Jurkat, Clone E6-1 (cell line): Measurements from ENCODE around the gene WNT3.
A peak's percentile ranks its signal among the peaks of the same experiment; 100 is the strongest.
"Not testable (repeated sequence)": the region's sequence is repeated elsewhere in the genome, so short reads cannot be mapped to it uniquely, and the experiment has no call there.

Experiments used
- DNase-seq: peaks from one replicate; pipeline ENCODE4 v3.0.0-alpha.2; 2011; ENCODE audit warnings: low read depth, low spot score
- H3K4me3 ChIP-seq: 2 replicates; pipeline ENCODE4 v1.5.1; 2011; ENCODE audit warnings: mild to moderate bottlenecking, low read length, control low read depth, moderate library complexity

Gene WNT3

DNA sequence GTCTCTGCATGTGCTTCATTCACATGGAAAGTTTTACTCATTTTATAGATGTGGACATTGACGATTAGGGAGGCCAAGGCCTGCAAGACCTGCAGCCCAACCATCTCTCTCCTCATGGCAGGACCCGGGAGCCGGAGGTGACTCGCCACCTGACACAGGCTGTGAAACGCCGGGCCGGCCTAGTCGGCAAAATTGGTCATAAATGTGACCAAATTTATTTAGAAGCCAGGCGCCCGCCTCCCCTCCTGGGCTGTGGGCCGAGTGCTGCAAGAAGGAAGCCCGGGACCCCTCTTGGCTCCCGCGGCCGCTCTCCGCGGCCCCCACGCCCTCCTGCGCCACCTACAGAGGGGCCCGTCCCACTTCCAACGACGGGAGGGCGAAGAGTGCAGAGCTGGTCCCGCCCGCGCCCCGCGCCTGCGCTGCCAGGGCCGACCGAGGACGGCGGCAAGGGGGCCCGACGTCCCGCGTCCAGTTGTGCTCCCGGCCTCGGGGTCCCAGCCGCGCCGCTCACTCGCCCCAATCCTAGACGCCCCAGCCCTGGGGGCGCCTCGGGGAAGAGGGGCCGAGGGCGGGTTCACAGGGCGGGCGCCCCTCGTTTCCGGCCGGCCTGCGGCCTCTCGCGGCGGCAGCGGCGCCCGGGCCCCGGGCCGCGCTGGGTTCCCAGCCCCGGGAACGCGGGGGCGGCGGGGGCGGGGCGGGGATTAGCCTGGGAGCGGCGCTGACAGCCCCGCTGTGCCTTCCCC lies 47.5 kb downstream of the WNT3 start:
- peak; percentile 24 for DNase-seq
- H3K4me3 ChIP-seq = peak overlapping the region; percentile 52

DNA sequence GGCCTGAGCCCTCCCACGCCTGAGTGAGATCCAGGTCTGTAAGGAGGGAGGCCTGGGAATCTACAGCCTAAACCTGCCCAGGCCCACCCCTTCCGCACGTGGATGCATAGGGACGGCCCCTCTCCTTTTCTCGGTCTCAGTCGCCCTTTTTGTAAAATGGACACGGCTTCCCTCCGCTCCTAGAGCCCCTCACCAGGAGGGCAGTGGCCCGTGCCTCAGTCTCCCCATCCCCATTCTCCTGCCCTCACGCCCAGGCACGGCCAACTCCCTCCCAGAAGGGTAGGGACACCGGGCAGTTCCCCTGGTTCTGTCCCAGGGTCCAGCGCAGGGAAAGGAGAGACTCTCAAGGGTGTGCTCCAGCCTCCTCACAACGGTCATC lies 48.1 kb downstream of the WNT3 start:
- DNase-seq = no peak
- H3K4me3 ChIP-seq = peak overlapping the region; percentile 52

- DNase-seq = no peak
- no peak overlapping the region for H3K4me3 ChIP-seq
Observed at GRCh38 chr17:46769531-46770438, 48.7 kb downstream of the WNT3 start.

DNA sequence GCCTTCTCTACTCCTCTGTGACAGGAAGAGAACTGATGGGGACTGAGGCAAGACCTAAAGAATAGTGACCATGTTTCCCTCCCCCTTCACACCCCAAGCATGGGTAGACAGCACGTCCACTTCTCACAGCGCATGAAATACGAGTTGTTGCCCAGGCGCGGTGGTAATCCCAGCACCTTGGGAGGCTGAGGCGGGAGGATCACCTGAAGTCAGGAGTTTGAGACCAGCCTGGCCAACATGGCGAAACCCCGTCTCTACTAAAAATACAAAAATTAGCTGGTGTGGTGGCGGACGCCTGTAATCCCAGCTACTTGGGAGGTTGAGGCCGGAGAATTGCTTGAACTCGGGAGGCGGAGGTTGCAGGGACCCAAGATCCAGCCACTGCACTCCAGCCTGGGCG lies 49.6 kb downstream of the WNT3 start:
- DNase-seq = not testable (repeated sequence)

GRCh38 chr17:46768540-46768870 lies 50.0 kb downstream of the WNT3 start:
- no peak overlapping the region for H3K4me3 ChIP-seq
- no peak for DNase-seq

More for the DNA sequence above, 49.6 kb downstream of the WNT3 start:
- H3K4me3 ChIP-seq = not testable (repeated sequence)

DNA sequence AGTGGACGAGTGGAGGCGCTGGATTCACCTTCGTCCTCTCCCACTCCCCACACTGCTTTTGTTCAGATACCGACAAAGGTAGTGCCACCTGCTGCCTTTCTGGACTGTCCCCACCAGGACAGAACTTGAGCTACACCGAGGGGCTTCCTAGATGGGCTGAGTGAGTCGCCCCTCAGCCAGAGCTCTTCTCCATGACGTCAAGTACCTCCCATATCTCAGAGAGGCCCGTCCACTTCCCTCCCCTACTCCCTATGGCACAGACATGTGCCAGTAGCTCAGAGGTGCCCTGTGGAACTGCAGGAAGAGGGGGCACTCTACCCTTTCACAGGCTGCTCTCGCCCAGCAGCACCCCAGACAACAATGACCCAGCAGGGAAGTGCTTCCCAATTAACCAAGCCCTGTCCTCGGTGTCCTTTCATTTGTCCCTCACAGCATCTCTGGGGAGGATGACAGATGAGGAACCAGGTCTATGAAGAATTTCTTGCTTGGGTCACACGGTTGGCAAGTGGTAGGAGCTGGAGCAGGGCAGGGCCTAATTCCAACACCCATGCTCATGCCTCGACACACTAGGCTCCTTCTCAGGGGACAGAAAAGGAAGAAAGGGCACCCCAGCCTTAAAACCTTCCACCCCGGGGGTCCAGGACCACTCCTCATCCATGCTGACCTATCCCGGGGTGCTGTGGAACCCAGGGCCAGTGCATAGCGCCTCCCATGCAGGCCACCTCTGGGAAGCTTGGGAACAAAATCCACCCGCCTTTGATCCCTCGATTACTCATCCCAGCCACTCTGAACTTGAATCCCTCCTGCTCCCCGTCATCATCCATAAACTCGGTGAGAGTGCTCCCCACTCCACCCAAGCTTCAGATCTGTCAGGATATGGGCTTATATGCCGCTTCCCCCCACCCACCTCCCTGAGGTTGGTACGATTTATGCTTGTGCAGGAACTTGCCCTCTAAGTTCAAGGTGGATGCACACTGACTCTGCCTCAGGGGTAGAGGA lies 51.7 kb downstream of the WNT3 start:
- no peak overlapping the region for H3K4me3 ChIP-seq

GRCh38 chr17:46765453-46765852 lies 53.0 kb downstream of the WNT3 start:
- DNase-seq = no peak
- H3K4me3 ChIP-seq = no peak overlapping the region

More for the DNA sequence above, 51.7 kb downstream of the WNT3 start:
- DNase-seq = no peak

- no peak for DNase-seq
- no peak overlapping the region for H3K4me3 ChIP-seq
Observed at GRCh38 chr17:46764709-46765401, 53.6 kb downstream of the WNT3 start.

DNA sequence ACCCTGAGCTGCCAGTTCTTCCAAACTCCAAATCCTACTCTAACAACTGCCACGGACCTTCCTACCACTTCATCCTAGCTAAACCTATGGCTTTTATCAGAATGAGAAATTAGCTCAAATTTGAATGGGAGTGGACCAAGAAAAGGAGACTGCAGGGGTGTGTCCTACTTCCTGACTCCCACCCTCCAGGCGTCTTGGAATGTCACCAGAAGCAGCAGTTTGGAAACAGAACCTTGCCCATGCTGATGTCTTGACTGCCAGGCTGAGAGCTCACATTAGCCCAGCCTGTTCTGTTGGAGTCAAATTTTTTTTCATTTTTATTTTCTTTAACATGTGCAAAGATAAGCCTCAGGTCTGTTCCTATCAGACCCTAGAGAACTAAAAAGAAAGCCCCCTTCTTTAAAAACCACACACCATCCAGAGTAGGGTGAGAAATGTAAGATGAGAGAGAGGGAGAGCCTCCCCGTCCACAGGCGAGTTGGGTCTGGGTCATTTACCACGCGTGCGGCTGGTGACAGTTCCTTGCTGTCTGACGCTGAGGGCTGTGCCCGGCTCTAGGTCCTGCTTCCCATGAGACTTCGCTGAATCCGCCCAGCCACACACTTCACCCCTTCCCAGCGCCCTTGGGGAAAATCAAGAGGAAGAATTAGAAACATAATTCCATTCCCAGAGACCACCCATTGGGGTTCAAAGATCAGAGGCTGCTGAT lies 54.3 kb downstream of the WNT3 start:
- no peak overlapping the region for H3K4me3 ChIP-seq
- no peak for DNase-seq

DNA sequence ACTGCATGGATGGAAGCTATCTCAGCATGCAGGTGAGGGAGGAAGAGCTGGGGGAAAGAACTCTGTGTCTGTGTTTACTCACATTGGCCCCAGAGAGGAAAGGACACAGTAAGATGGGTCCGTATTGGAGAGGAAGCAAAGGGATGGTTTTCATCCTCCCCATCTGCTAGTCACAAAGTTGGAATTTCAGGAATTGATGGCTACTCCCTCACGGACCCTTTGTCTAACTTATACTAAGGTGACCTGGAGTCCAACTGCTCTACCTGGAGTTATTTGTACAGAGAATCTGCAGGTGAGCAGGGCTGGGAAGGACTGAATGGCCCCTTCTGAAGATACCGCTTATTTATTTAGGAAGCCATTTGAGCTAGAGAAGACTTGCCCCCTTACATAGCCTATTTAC lies 55.1 kb downstream of the WNT3 start:
- no peak overlapping the region for H3K4me3 ChIP-seq
- DNase-seq = no peak

DNA sequence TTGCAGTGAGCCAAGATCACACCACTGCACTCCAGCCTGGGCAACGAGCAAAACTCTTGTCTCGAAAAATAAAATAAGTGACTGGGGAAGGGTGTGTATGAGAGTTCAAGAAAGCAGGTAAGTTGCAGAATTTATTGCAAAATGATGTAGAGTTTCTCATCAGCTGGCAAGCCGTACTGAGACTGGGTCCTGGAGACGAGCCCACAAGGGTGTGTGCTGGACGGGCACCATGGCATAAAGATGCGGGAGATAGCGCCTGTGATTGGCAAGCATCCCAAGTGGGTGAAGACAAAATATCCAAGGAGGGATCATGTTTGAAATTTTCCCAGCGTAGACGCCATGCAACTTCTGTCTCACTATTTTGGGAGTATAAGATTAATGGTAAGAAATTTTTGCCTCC lies 59.4 kb downstream of the WNT3 start:
- DNase-seq = no peak
- no peak overlapping the region for H3K4me3 ChIP-seq

GRCh38 chr17:46758614-46759013 lies 59.9 kb downstream of the WNT3 start:
- no peak overlapping the region for H3K4me3 ChIP-seq
- no peak for DNase-seq

DNA sequence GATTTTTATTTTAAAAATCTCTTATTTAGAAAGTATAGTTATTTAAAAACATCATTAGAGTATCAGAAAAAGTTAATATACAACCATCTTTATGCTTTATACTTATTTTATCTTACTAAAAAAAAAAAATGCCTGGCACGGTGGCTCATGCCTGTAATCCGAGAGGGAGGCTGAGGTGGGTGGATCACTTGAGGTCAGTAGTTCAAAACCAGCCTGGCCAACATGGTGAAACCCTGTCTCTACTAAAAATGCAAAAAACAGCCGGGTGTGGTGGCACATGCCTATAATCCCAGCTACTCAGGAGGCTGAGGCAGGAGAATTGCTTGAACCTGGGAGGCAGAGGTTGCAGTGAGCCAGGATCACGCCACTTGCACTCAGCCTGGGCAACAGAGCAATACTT lies 60.9 kb downstream of the WNT3 start:
- H3K4me3 ChIP-seq, DNase-seq: not testable (repeated sequence)

GRCh38 chr17:46756861-46757260 lies 61.6 kb downstream of the WNT3 start:
- DNase-seq = no peak
- H3K4me3 ChIP-seq = no peak overlapping the region

DNA sequence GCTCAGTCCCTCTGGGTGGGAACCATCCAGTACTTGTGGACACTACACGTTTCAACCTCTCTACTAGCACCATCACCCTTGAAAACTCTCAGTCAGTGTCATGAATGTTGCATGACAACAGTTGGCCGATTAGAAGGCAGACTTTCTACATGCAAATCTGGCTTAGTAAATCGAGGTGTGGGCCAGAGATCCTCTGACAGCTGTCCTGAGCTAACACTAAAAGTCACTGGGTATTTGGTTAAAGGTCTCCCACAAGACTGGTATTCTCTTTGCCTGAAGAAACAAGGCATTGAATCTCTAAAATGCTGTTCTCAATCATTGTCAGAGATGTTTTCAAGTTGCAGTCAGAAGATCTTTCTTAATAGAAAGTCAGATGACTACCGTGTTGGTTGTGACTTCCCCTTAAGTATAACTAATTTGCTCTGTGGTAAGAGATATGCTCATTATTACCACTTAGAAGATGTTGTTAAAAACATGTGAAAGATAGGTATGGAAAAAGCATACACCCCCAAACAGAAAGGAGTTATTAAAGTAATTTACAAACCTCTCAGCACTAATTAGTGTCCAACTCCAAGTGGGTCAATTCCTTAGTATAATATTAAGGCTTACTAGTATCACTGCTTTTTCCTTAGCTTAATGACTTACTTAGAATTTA lies 62.3 kb downstream of the WNT3 start:
- no peak overlapping the region for H3K4me3 ChIP-seq
- no peak for DNase-seq

- no peak for DNase-seq
- no peak overlapping the region for H3K4me3 ChIP-seq
Observed at GRCh38 chr17:46753776-46754175, 64.7 kb downstream of the WNT3 start.

- no peak for DNase-seq
- H3K4me3 ChIP-seq = no peak overlapping the region
Observed at GRCh38 chr17:46751425-46751824, 67.1 kb downstream of the WNT3 start.

GRCh38 chr17:46745376-46745775 lies 73.1 kb downstream of the WNT3 start:
- no peak for DNase-seq
- H3K4me3 ChIP-seq = no peak overlapping the region
